ENCODE data around the gene SHD.

SHD gene

DNA sequence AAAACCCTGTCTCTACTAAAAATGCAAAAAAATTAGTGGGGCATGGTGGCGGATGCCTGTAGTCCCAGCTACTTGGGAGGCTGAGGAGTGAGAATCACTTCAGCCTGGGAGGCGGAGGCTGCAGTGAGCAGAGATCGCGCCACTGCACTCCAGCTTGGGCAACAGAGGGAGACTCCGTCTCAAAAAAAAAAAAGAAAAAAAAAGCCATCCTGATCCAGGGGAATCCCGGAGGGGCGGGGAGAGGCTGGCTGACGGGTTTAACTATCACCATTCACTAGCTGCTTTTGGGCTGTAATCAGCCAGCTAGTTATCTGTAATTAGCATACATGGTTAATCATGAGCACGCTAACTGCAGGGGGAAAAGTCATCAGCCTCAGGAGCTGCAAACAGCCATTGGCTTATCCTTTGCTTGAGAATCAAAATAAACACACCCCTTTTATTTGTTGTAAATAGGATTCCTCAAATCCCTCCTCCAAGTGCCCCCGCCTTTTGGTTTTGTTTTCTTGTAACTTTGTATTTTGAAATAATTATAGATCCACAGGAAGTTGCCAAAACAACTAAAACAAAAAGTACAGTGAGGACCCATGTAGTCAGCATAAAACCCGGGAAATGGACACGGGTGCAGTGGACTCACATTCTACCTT, 34.9 kb downstream of the SHD start:
- peaks cover 6% of the 10 kb centered on the region for H3K9me3 ChIP-seq (ENCODE audit: low read length)
- peaks cover 46% of the 10 kb centered on the region for H3K36me3 ChIP-seq (ENCODE audit: insufficient read depth, low read length)
- no peak overlapping the region for H3K4me3 ChIP-seq (ENCODE audit: low read length)
- no peak overlapping the region for H2AFZ ChIP-seq (ENCODE audit: low read depth, low read length)
- no peaks in the 10 kb centered on the region for H3K27me3 ChIP-seq (ENCODE audit: insufficient read depth, low read length)
- no peaks in the 10 kb centered on the region for H3K4me1 ChIP-seq (ENCODE audit: insufficient read depth, low read length)

DNA sequence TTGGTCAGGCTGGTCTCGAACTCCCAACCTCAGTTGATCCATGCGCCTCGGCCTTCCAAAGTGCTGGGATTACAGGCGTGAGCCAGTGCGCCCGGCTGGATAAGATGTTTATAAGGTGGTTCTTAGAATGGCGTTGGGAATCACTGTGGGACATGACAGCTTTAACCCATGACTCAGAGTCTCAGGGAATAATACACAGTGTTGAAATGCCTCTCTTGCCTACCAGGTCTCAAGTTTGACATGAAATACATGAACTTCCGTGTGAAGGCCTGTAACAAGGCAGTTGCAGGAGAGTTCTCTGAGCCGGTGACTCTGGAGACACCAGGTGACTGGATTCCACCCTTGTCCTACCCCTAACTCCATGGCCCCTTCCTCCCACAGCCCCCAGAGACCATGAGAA, 37.9 kb downstream of the SHD start:
- Histone ChIP-seq H3K36me3 (ENCODE audit: insufficient read depth, low read length) (peaks cover 29% of the 10 kb centered on the region), H3K4me3 (ENCODE audit: low read length) (no peak overlapping the region), H2AFZ (ENCODE audit: low read depth, low read length) (no peak overlapping the region), H3K4me1 (ENCODE audit: insufficient read depth, low read length) (no peaks in the 10 kb centered on the region), H3K9me3 (ENCODE audit: low read length) (peaks cover 17% of the 10 kb centered on the region), H3K27me3 (ENCODE audit: insufficient read depth, low read length) (no peaks in the 10 kb centered on the region)

DNA sequence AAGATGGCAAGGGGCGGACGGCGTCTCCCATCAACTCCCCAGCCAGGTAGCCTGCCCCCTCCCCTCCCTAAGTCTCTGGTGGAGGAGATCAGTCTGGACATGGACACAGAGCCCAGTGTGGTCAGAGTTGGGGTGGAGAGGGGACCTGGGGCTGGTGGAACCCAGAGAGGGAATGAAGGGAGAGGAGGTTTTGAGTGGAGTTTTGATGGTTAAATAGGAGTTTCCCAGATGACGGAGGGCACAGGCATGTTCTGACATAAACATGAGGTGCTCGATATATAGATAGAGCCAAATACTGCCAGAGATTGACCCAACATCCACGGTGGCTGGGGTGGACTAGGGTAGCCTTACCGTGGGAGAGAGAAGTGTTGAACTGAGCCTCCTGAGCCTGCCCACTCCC, 39.4 kb downstream of the SHD start:
- no peaks in the 10 kb centered on the region for H3K4me1 ChIP-seq (ENCODE audit: insufficient read depth, low read length)
- H3K4me3 ChIP-seq (ENCODE audit: low read length), result no peak overlapping the region
- H2AFZ ChIP-seq (ENCODE audit: low read depth, low read length), result no peak overlapping the region
- H3K9me3 ChIP-seq (ENCODE audit: low read length), result peaks cover 17% of the 10 kb centered on the region
- H3K27me3 ChIP-seq (ENCODE audit: insufficient read depth, low read length), result no peaks in the 10 kb centered on the region
- H3K36me3 ChIP-seq (ENCODE audit: insufficient read depth, low read length), result peaks cover 33% of the 10 kb centered on the region

DNA sequence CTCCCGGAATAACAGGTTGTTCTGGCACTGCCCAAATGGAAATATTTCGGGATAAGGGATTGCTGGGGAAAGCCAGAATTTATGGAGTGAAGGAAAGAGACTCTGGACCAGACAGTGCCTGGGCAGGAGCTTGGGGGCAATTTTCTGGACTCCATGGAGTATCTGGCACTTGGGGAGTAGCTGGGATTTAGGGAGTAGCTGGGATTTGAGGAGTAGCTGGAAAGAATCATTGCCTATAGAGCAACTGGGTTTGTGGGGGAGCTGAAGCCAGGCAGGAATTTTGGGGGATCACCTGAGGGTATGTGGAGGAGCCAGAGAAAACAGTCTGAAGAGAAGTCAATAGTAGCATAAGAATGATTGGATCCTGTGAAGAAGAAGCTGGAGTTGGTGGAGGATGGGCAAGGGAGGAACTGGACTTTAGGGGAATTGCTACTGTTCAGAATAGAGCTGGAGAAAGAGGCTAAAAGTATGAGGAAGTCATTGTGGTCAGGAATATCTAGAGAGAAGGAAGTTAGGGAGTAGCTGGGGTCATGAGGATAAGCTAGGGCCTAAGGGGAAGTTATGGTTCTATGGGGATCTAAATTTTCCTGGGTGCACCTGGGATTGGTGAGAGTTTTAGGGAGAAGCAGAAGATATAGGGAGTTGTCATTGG, 40.1 kb downstream of the SHD start:
- Histone ChIP-seq H2AFZ (ENCODE audit: low read depth, low read length) (no peak overlapping the region), H3K36me3 (ENCODE audit: insufficient read depth, low read length) (peaks cover 33% of the 10 kb centered on the region), H3K27me3 (ENCODE audit: insufficient read depth, low read length) (no peaks in the 10 kb centered on the region), H3K9me3 (ENCODE audit: low read length) (peaks cover 17% of the 10 kb centered on the region), H3K4me3 (ENCODE audit: low read length) (no peak overlapping the region), H3K4me1 (ENCODE audit: insufficient read depth, low read length) (no peaks in the 10 kb centered on the region)

DNA sequence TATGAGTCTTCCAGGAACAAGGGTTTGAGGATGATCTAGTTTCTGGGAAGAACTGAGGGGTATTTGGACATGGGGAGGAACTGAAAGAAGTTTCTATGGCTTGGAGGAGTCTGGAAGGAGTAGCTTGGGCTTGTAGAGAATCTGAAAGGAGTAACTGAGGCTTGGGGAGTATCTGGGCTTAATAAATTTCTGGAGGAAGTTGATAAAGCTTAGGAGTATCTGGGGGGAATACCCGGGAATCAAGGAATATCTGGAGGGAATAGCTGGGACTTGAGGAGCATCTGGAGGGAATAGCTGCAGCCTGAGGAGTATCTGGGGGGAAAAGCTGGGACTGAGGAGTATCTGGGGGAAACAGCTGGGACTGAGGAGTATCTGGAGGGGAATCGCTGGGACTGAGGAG, 41.4 kb downstream of the SHD start:
- Histone ChIP-seq H3K9me3 (ENCODE audit: low read length) (peaks cover 17% of the 10 kb centered on the region), H3K27me3 (ENCODE audit: insufficient read depth, low read length) (no peaks in the 10 kb centered on the region), H2AFZ (ENCODE audit: low read depth, low read length) (no peak overlapping the region), H3K4me1 (ENCODE audit: insufficient read depth, low read length) (no peaks in the 10 kb centered on the region), H3K36me3 (ENCODE audit: insufficient read depth, low read length) (peaks cover 29% of the 10 kb centered on the region), H3K4me3 (ENCODE audit: low read length) (no peak overlapping the region)

DNA sequence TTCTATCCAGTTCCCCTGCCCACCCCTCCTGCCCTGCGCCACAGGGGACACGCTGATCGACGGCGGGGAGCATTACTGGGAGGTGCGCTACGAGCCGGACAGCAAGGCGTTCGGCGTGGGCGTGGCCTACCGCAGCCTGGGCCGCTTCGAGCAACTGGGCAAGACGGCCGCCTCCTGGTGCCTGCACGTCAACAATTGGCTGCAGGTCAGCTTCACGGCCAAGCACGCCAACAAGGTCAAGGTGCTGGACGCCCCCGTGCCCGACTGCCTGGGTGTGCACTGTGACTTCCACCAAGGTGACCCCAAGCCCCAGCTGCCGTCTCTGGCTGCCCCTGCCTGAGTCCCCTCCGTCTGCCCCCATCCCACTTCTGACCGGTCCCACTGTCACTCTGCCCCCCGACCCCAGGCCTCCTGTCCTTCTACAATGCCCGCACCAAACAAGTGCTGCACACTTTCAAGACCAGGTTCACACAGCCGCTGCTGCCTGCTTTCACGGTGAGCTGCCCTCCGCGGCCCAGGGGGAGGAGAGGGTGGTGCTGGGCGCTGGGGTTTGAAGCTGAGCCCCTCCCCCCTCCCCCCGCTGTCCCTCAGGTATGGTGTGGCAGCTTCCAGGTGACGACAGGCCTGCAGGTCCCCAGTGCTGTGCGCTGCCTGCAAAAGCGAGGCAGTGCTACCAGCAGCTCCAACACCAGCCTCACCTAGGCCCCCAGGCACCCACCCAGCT, 44.0 kb downstream of the SHD start:
- H2AFZ ChIP-seq (ENCODE audit: low read depth, low read length), result no peak overlapping the region
- H3K27me3 ChIP-seq (ENCODE audit: insufficient read depth, low read length), result no peaks in the 10 kb centered on the region
- peaks cover 17% of the 10 kb centered on the region for H3K9me3 ChIP-seq (ENCODE audit: low read length)
- H3K4me1 ChIP-seq (ENCODE audit: insufficient read depth, low read length), result no peaks in the 10 kb centered on the region
- peaks cover 18% of the 10 kb centered on the region for H3K36me3 ChIP-seq (ENCODE audit: insufficient read depth, low read length)
- no peak overlapping the region for H3K4me3 ChIP-seq (ENCODE audit: low read length)

DNA sequence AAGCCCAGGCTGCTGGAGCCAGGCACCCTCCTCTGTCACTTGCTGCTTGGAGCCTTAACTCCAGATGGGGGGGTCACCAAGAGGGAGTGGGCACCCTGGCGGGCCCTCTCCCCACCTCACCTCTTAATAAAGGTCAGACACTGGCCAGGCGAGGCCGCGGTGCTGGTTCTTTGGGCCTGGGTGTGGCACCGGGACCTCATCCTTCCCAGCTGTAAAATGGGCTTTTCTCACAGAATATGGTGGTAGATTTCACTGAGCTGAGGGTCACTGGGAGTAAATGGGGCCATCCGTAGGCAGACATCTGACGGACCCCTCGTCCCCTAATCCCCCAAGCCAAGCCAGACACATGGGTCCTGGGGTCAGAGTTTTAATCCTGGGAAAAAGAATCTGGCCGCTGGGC, 44.6 kb downstream of the SHD start:
- Histone ChIP-seq H3K4me3 (ENCODE audit: low read length) (no peak overlapping the region), H3K9me3 (ENCODE audit: low read length) (peaks cover 14% of the 10 kb centered on the region), H3K27me3 (ENCODE audit: insufficient read depth, low read length) (no peaks in the 10 kb centered on the region), H3K4me1 (ENCODE audit: insufficient read depth, low read length) (no peaks in the 10 kb centered on the region), H3K36me3 (ENCODE audit: insufficient read depth, low read length) (peaks cover 12% of the 10 kb centered on the region), H2AFZ (ENCODE audit: low read depth, low read length) (no peak overlapping the region)

DNA sequence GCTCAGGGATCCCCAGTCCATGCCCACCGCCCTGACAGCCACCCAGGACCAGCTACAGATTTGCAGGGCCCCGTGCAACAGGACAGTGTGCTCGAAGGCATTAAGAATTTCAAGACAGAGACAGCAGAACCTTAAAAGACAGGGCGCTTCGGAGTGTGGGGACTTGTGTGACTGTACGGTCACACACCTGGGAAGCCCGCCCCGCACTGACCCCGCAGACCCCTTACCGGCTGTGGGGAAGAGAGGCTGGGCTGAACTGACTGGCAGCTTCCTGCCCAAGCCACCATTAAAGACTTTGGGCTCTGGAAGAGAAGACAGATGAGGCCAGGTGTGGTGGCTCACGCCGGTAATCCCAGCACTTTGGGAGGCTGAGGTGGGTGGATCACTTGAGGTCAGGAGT, 45.2 kb downstream of the SHD start:
- peaks cover 10% of the 10 kb centered on the region for H3K36me3 ChIP-seq (ENCODE audit: insufficient read depth, low read length)
- peaks cover 10% of the 10 kb centered on the region for H3K9me3 ChIP-seq (ENCODE audit: low read length)
- no peaks in the 10 kb centered on the region for H3K4me1 ChIP-seq (ENCODE audit: insufficient read depth, low read length)
- no peak overlapping the region for H2AFZ ChIP-seq (ENCODE audit: low read depth, low read length)
- H3K4me3 ChIP-seq (ENCODE audit: low read length), result no peak overlapping the region
- no peaks in the 10 kb centered on the region for H3K27me3 ChIP-seq (ENCODE audit: insufficient read depth, low read length)

DNA sequence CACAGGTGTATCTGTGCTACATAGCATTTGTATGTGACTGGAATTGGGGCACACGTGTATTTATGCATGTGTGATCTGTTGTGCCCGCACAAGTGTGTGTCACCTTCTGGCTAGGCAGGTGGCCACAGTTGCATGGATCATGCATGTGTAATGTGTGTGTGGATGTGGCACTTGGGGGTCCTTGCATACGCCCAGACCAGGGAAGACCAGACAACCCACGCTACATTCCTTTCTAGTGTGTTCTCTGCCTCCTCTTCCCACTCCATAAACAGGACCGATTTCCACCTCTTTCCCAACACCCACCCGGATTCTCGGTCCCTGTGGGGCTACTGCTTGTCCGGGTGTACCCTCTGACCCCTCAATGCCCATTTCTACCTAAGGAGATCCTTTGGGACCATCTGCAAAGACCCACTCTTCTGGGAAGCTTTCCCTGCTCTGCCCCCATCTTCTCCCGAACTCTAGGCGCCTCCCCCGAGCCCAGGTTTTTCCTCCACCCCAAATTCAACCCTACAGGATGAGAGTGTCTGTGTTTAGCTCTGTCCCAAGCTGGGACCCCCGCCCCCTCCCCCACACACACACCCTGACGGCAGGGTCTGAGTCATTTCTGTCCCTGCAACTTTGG, 47.3 kb downstream of the SHD start:
- no peaks in the 10 kb centered on the region for H3K4me1 ChIP-seq (ENCODE audit: insufficient read depth, low read length)
- no peak overlapping the region for H3K4me3 ChIP-seq (ENCODE audit: low read length)
- H2AFZ ChIP-seq (ENCODE audit: low read depth, low read length), result no peak overlapping the region
- no peaks in the 10 kb centered on the region for H3K9me3 ChIP-seq (ENCODE audit: low read length)
- peaks cover 10% of the 10 kb centered on the region for H3K36me3 ChIP-seq (ENCODE audit: insufficient read depth, low read length)
- H3K27me3 ChIP-seq (ENCODE audit: insufficient read depth, low read length), result no peaks in the 10 kb centered on the region

DNA sequence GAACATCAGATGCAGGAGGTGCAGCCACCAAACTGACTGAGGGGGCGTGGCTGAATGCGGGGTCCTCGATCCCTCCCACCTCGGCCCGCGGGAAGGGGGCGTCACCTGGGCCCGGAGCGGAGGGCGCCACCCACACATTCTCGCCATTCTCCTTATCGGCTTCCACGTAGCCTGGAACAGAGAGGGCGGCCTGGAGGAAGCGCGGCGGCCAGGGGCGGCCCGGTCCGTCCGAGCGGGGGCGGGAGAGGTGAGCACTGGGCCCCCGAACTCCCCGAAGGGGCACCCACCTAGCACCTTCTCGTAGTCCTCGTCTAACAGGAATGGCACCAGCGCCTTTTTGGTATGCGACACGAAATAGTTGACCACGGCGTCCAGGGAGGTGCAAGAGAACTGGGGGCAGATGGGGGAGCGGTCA, 47.8 kb downstream of the SHD start:
- H3K27me3 ChIP-seq (ENCODE audit: insufficient read depth, low read length), result no peaks in the 10 kb centered on the region
- H3K4me3 ChIP-seq (ENCODE audit: low read length), result no peak overlapping the region

DNA sequence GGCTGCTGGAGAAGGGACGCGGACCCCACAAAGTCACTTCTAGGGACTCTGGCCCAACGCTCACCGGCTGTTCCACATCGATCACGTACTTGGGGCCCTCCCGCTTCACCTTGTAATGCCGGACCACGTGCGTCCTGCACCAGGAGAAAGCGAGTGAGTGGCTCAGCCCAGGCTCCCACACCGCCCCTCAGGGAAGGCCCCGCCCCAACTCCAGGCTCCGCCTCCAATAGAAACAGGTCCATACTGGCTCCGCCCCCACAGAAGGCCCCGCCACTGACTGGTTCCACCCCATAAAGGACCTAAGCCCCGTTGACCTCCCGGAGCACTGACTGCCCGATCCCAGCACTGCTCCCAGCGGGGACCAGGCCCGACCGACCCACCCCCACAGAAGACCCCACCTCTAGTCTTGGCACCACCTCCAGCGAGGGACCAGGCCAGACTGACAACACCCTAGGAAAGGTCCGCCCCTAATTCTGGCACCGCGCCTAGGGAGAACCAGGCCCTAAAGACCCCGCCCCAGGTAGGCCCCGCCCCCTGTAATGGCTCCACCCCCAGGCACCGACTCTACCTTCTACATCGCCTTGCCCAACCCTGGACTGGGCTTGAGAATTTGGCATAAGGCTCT, 48.3 kb downstream of the SHD start:
- no peaks in the 10 kb centered on the region for H3K9me3 ChIP-seq (ENCODE audit: low read length)
- H3K27me3 ChIP-seq (ENCODE audit: insufficient read depth, low read length), result no peaks in the 10 kb centered on the region
- peaks cover 10% of the 10 kb centered on the region for H3K36me3 ChIP-seq (ENCODE audit: insufficient read depth, low read length)
- H3K4me3 ChIP-seq (ENCODE audit: low read length), result no peak overlapping the region
- H2AFZ ChIP-seq (ENCODE audit: low read depth, low read length), result no peak overlapping the region
- H3K4me1 ChIP-seq (ENCODE audit: insufficient read depth, low read length), result no peaks in the 10 kb centered on the region

More for the DNA sequence above, 47.8 kb downstream of the SHD start:
- H3K4me1 ChIP-seq (ENCODE audit: insufficient read depth, low read length), result no peaks in the 10 kb centered on the region
- H3K9me3 ChIP-seq (ENCODE audit: low read length), result no peaks in the 10 kb centered on the region
- H3K36me3 ChIP-seq (ENCODE audit: insufficient read depth, low read length), result peaks cover 10% of the 10 kb centered on the region
- H2AFZ ChIP-seq (ENCODE audit: low read depth, low read length), result no peak overlapping the region

DNA sequence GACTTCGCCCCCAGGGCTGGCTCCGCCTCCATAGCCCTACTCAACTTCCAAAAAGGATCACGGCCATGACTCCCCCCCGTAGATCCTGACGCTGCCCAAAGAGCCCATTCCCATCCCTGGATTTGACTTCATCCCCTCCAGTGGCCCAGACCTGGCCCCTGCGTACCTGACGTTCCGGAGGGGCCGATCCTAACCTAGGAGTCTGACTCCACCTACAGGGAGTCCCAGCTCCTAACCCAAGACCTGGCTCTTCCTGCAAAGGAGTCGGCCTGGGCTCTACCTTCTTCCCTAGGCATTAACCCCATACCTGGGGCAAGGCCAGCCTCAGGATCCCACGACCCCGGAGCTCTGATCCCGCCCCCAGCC, 48.8 kb downstream of the SHD start:
- H3K4me1 ChIP-seq (ENCODE audit: insufficient read depth, low read length), result no peaks in the 10 kb centered on the region
- H2AFZ ChIP-seq (ENCODE audit: low read depth, low read length), result no peak overlapping the region
- H3K27me3 ChIP-seq (ENCODE audit: insufficient read depth, low read length), result no peaks in the 10 kb centered on the region
- peaks cover 5% of the 10 kb centered on the region for H3K36me3 ChIP-seq (ENCODE audit: insufficient read depth, low read length)
- H3K9me3 ChIP-seq (ENCODE audit: low read length), result no peaks in the 10 kb centered on the region
- H3K4me3 ChIP-seq (ENCODE audit: low read length), result peak overlapping the region; percentile 32

Measured in neuron (in vitro differentiated cells).